HL-60/S4 treated with retinoic acid at 250 ng/mL for 4 days and 3 days (cell line): Measurements from ENCODE around the gene LSP1.
"Not testable (repeated sequence)": the region's sequence is repeated elsewhere in the genome, so short reads cannot be mapped to it uniquely, and the experiment has no call there.

ENCODE experiments used
- in situ Hi-C: fragments of 300-500 bp; cut with MboI; formaldehyde crosslinking; loops from 2 replicates; pipeline ENCODE4 v1.7.0; 2022; ENCODE audit warnings: low sequenced_read_pairs

The LSP1 gene

GRCh38 chr11:1937616-1938342 is 84.9 kb downstream of the LSP1 start:
- in situ Hi-C loops: no loop called here

- in situ Hi-C loops: no loop called here
Observed at GRCh38 chr11:1938343-1939005, 85.6 kb downstream of the LSP1 start.

DNA sequence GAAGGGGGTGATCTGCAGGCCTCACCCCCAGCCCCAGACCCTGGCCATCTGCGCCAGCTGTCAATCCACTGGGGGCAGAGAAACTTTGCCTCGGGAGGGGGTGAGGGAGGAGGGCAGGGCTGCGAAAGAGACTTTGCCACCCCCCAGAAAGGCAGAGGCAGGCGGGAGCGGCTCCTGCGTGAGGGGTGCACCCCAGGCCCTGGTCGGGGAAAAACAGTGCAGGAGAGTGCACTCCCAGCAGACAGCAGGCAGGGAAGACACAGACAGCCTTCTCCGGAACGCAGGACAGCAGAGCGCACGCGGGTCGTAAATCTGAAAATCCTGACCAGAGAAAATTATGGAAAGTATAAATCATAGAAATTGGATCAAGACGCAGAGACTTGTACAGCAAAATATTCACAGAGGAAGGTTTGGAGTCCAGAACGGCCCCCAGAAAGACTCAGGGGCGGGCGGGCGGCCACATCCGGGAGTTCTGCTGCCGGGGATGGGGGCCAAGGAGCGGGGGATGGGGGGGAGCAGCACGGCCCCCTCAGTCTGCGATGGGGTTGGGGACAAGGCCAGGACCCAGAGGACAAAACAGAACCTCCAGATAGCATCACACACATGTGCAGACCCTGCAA is 86.2 kb downstream of the LSP1 start:
- in situ Hi-C loops: no loop called here

DNA sequence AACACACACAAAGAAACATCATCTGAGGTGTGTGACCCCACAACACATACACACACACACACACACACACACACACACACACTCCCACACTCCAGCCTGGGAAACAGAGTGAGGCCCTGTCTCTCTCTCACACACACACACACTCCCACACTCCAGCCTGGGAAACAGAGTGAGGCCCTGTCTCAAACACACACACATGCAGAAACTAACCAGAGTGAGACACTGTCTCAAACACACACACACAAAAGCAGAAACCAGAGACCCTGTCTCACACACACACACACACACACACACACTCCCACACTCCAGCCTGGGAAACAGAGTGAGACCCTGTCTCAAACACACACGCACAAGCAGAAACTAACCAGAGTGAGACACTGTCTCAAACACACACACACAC is 86.9 kb downstream of the LSP1 start:
- in situ Hi-C loops: not testable (repeated sequence)
